ENCODE measurements around the gene ZNF488.

ZNF488 gene

DNA sequence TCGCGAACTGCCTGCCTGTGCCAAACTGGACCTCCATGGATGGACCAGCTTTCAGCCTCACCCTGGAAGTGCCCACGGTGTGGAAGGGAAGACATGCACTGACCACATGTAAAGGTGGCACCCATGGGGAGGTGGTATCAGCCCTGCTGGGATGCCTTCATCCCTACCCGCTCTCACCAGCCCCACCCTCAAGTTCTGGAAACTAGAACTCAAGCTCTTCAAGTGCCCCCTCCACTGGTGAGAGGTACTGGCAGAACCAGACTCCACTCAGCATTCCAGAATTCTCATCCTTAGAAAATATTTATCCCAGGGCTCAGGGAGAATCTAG, 5.9 kb downstream of the ZNF488 start:
- no peak overlapping the region for H3K4me3 ChIP-seq (ENCODE audit: low read length, poor library complexity, severe bottlenecking)
- H4K20me1 ChIP-seq (ENCODE audit: insufficient read depth, low read length, poor library complexity, severe bottlenecking): no peaks in the 10 kb centered on the region
- H3K27me3 ChIP-seq (ENCODE audit: insufficient read depth, low read length, poor library complexity, severe bottlenecking): no peaks in the 10 kb centered on the region
- no peaks in the 10 kb centered on the region for H3F3A ChIP-seq (ENCODE audit: low read depth)
- H3K9me3 ChIP-seq (ENCODE audit: insufficient read depth, low read depth, low read length): no peaks in the 10 kb centered on the region
- no peak overlapping the region for H3K9ac ChIP-seq (ENCODE audit: low read depth, low read length, poor library complexity, severe bottlenecking)
- no peaks in the 10 kb centered on the region for H3K79me2 ChIP-seq (ENCODE audit: insufficient read depth, low read length)
- no peak overlapping the region for H2AFZ ChIP-seq (ENCODE audit: low read length)
- H3K9me2 ChIP-seq (replicated peaks; ENCODE audit: low read depth, low read length): no peaks in the 10 kb centered on the region
- no peak overlapping the region for H3K4me2 ChIP-seq (ENCODE audit: low read depth, low read length, poor library complexity, severe bottlenecking)
- H3K4me1 ChIP-seq (ENCODE audit: insufficient read depth, low read length, poor library complexity, severe bottlenecking): peaks cover 9% of the 10 kb centered on the region
- TF ChIP-seq, protein P1, sequence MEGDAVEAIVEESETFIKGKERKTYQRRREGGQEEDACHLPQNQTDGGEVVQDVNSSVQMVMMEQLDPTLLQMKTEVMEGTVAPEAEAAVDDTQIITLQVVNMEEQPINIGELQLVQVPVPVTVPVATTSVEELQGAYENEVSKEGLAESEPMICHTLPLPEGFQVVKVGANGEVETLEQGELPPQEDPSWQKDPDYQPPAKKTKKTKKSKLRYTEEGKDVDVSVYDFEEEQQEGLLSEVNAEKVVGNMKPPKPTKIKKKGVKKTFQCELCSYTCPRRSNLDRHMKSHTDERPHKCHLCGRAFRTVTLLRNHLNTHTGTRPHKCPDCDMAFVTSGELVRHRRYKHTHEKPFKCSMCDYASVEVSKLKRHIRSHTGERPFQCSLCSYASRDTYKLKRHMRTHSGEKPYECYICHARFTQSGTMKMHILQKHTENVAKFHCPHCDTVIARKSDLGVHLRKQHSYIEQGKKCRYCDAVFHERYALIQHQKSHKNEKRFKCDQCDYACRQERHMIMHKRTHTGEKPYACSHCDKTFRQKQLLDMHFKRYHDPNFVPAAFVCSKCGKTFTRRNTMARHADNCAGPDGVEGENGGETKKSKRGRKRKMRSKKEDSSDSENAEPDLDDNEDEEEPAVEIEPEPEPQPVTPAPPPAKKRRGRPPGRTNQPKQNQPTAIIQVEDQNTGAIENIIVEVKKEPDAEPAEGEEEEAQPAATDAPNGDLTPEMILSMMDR (conservative IDR thresholded peaks at IDR 0.05; ENCODE audit: low read length): no peak
- no peak for TF ChIP-seq EZH2phosphoT487 (IDR thresholded peaks at IDR 0.05; ENCODE audit: borderline replicate concordance)
- H3K36me3 ChIP-seq (ENCODE audit: insufficient read depth, low read length): no peaks in the 10 kb centered on the region

GRCh38 chr10:47376522-47377220, 7.4 kb downstream of the ZNF488 start:
- peaks cover 8% of the 10 kb centered on the region for H3K4me1 ChIP-seq (ENCODE audit: insufficient read depth, low read length, poor library complexity, severe bottlenecking)
- no peaks in the 10 kb centered on the region for H3K9me2 ChIP-seq (replicated peaks; ENCODE audit: low read depth, low read length)
- H3K9ac ChIP-seq (ENCODE audit: low read depth, low read length, poor library complexity, severe bottlenecking): no peak overlapping the region
- peak overlapping the region; percentile 30 for H3K4me2 ChIP-seq (ENCODE audit: low read depth, low read length, poor library complexity, severe bottlenecking)
- TF ChIP-seq, protein P1 (conservative IDR thresholded peaks at IDR 0.05; ENCODE audit: low read length): no peak
- no peak overlapping the region for H3K4me3 ChIP-seq (ENCODE audit: low read length, poor library complexity, severe bottlenecking)
- no peaks in the 10 kb centered on the region for H3K27me3 ChIP-seq (ENCODE audit: insufficient read depth, low read length, poor library complexity, severe bottlenecking)
- no peaks in the 10 kb centered on the region for H3F3A ChIP-seq (ENCODE audit: low read depth)
- H3K36me3 ChIP-seq (ENCODE audit: insufficient read depth, low read length): no peaks in the 10 kb centered on the region
- H3K79me2 ChIP-seq (ENCODE audit: insufficient read depth, low read length): no peaks in the 10 kb centered on the region
- no peak overlapping the region for H2AFZ ChIP-seq (ENCODE audit: low read length)
- H4K20me1 ChIP-seq (ENCODE audit: insufficient read depth, low read length, poor library complexity, severe bottlenecking): no peaks in the 10 kb centered on the region
- H3K9me3 ChIP-seq (ENCODE audit: insufficient read depth, low read depth, low read length): no peaks in the 10 kb centered on the region

DNA sequence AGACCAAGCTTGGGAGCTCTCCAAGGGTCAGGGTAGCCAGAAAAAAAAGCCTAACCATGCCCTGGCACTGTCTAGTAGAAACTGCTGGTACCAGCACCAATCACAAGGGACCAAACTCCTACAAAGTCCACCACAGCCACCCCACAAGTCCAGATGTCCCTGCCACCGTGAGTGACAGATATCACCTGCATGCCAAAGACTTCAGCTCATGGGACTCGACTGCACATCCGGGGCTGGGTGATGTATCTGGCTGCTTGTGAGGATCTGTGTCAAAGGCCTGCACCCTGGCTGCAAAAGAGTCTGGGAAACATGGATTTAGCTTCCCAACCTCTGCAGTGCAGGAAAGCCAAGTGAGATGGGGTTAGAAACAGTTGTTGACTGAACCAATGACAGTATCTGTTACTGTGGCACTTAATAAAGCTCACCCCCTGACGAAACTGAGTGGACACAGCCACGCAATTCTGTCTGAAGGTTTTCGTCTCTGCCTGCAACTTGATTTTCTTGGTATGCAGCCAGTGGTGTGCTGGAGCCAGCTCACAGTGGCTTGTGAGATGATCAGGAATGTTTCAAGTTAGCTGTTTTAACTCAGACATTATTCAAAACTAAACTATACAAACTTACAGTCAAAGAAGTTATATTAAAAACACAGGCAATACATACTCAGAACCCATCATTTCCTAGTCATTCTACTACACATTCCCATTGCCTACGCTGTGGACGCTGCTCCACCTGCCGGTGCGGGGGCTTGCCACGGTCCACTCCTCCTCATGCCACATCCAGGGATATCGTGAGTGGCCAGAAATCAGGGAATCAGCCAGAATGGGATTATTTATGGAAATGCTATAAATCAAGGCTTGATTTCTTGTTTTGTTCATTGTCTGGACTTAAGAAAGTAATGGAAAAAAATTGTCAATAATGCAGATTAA, 9.2 kb downstream of the ZNF488 start:
- Histone ChIP-seq H3K79me2 (ENCODE audit: insufficient read depth, low read length) (no peaks in the 10 kb centered on the region), H3K4me2 (ENCODE audit: low read depth, low read length, poor library complexity, severe bottlenecking) (no peak overlapping the region), H3F3A (ENCODE audit: low read depth) (no peaks in the 10 kb centered on the region), H3K4me3 (ENCODE audit: low read length, poor library complexity, severe bottlenecking) (no peak overlapping the region), H2AFZ (ENCODE audit: low read length) (no peak overlapping the region), H4K20me1 (ENCODE audit: insufficient read depth, low read length, poor library complexity, severe bottlenecking) (no peaks in the 10 kb centered on the region), H3K27me3 (ENCODE audit: insufficient read depth, low read length, poor library complexity, severe bottlenecking) (no peaks in the 10 kb centered on the region), H3K9me2 (replicated peaks; ENCODE audit: low read depth, low read length) (no peaks in the 10 kb centered on the region), H3K4me1 (ENCODE audit: insufficient read depth, low read length, poor library complexity, severe bottlenecking) (peaks cover 8% of the 10 kb centered on the region), H3K9ac (ENCODE audit: low read depth, low read length, poor library complexity, severe bottlenecking) (no peak overlapping the region), H3K36me3 (ENCODE audit: insufficient read depth, low read length) (no peaks in the 10 kb centered on the region), H3K9me3 (ENCODE audit: insufficient read depth, low read depth, low read length) (no peaks in the 10 kb centered on the region)
- no peak for TF ChIP-seq EZH2phosphoT487 (IDR thresholded peaks at IDR 0.05; ENCODE audit: borderline replicate concordance)
- TF ChIP-seq, protein P1 (conservative IDR thresholded peaks at IDR 0.05; ENCODE audit: low read length): no peak

All from Loucy (cell line).